GM06990 (cell line): ENCODE results near the gene KDM6A.
"Not testable (repeated sequence)": the region's sequence is repeated elsewhere in the genome, so short reads cannot be mapped to it uniquely, and the experiment has no call there.

Source experiments
- DNase-seq: peaks from one replicate; pipeline ENCODE4 v3.0.0-alpha.2; 2011; ENCODE audit not compliant: insufficient read length; ENCODE audit errors: extremely low read depth
- H3K27me3 ChIP-seq: replicated peaks from 2 replicates; pipeline ENCODE4 v1.6.0; 2011; ENCODE audit warnings: low read length; ENCODE audit not compliant: control insufficient read depth, insufficient read depth
- H3K36me3 ChIP-seq: 2 replicates; pipeline ENCODE4 v1.5.1; 2011; ENCODE audit warnings: low read length; ENCODE audit not compliant: control insufficient read depth, insufficient read depth
- H3K4me3 ChIP-seq: replicated peaks from 2 replicates; pipeline ENCODE4 v1.5.1; 2011; ENCODE audit warnings: low read depth, mild to moderate bottlenecking, control low read depth, low read length
- TF ChIP-seq, protein P1 (sequence below): IDR thresholded peaks from 2 replicates; pipeline ENCODE4 v1.5.1; 2011; ENCODE audit warnings: low read length, control low read depth, mild to moderate bottlenecking, inconsistent platforms; ENCODE audit not compliant: insufficient read depth, poor library complexity, severe bottlenecking

The KDM6A gene

DNA sequence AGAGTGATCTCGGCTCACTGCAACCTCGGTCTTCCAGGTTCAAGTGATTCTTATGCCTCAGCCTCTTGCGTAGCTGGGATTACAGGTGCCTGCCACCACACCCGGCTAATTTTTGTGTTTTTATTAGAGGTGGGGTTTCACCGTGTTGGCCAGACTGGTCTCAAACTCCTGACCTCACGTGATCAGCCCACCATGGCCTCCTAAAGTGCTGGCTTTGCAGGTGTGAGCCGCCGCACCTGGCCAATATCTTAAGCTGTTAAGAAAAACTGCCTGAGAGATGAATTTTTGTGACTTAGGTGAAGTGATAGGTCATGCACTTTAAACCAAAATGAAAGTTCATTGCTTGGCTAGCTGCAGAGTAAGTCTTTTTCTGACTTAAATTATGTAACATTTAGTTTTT is 5.8 kb downstream of the KDM6A start:
- Histone ChIP-seq H3K4me3 (no peak overlapping the region), H3K27me3 (no peaks in the 10 kb centered on the region), H3K36me3 (no peaks in the 10 kb centered on the region)
- DNase-seq, result no peak
- TF ChIP-seq, protein P1, sequence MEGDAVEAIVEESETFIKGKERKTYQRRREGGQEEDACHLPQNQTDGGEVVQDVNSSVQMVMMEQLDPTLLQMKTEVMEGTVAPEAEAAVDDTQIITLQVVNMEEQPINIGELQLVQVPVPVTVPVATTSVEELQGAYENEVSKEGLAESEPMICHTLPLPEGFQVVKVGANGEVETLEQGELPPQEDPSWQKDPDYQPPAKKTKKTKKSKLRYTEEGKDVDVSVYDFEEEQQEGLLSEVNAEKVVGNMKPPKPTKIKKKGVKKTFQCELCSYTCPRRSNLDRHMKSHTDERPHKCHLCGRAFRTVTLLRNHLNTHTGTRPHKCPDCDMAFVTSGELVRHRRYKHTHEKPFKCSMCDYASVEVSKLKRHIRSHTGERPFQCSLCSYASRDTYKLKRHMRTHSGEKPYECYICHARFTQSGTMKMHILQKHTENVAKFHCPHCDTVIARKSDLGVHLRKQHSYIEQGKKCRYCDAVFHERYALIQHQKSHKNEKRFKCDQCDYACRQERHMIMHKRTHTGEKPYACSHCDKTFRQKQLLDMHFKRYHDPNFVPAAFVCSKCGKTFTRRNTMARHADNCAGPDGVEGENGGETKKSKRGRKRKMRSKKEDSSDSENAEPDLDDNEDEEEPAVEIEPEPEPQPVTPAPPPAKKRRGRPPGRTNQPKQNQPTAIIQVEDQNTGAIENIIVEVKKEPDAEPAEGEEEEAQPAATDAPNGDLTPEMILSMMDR, result no peak

DNA sequence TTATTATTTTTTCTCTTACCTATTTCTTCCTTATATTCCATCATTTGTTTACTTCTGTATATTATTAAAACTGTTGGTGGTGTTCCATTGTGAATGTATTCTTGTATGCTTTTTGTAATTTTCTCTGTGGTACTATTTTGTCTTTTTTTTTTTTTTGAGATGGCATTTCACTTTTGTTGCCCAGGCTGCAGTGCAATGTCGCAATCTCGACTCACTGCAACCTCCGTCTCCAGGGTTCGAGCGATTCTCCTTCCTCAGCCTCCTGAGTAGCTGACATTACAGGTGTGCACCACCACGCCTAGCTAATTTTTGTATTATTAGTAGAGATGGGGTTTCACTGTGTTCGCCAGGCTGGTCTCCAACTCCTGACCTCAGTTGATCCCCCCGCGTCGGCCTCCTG is 8.6 kb downstream of the KDM6A start:
- TF ChIP-seq, protein P1, result no peak
- Histone ChIP-seq H3K4me3 (no peak overlapping the region), H3K27me3 (no peaks in the 10 kb centered on the region), H3K36me3 (no peaks in the 10 kb centered on the region)
- no peak for DNase-seq

DNA sequence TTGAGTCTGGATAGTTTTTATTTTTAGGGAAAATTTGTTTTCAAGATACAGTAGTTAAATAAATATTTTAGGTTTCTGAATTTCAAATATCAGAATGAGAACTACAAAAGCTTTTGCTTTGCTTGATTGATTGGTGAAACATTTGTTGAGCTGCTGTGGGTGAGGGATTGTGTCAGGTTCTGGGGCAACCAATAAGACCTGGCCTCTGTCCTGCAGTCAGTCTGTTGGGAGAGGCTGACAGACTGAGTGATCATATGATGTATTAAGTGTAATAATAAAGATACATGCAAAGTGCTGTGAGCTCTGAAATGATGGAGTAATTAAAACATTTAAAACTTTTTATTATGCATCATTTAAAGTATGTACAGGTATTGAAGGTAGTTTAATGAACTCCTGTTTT is 9.6 kb downstream of the KDM6A start:
- DNase-seq, result no peak
- no peaks in the 10 kb centered on the region for H3K36me3 ChIP-seq
- TF ChIP-seq, protein P1, result no peak
- no peaks in the 10 kb centered on the region for H3K27me3 ChIP-seq
- no peak overlapping the region for H3K4me3 ChIP-seq

DNA sequence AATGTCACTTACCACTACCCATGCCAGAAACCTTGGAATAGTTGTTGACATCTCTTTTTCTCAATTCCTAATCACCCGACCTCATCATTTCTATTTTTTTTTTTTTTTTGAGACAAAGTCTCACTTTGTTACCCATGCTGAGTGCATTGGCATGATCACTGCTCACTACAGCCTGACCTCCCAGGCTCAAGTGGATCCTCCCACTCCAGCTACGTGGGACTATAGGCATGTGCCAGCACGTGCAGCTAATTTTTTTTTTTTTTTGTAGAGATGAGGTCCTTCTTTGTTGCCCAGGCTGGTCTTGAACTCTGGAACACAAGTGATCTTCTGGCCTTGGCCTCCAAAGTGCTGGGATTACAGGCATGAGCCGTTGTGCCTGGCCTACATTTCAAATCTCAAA is 12.0 kb downstream of the KDM6A start:
- TF ChIP-seq, protein P1, result no peak
- no peaks in the 10 kb centered on the region for H3K36me3 ChIP-seq
- H3K27me3 ChIP-seq, result no peaks in the 10 kb centered on the region
- no peak overlapping the region for H3K4me3 ChIP-seq
- DNase-seq, result no peak

DNA sequence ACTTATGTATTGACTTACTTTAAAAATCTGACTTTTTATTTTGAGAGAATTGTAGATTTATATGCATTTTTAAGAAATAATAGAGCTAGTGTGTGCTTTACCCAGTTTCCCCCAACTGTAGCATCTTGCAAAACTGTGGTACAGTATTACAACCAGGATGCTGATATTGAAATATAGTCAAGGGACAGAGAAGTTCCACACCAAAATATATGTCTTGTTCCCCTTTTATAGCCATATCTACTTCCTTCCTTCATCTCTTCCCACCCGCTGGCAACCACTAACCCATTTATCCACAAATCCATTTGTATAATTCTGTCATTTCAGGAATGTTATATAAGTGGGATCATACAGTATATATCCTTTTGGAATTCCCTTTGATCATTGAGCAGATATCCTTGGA is 16.8 kb downstream of the KDM6A start:
- Histone ChIP-seq H3K27me3 (no peaks in the 10 kb centered on the region), H3K4me3 (no peak overlapping the region), H3K36me3 (no peaks in the 10 kb centered on the region)
- TF ChIP-seq, protein P1, result no peak
- no peak for DNase-seq

DNA sequence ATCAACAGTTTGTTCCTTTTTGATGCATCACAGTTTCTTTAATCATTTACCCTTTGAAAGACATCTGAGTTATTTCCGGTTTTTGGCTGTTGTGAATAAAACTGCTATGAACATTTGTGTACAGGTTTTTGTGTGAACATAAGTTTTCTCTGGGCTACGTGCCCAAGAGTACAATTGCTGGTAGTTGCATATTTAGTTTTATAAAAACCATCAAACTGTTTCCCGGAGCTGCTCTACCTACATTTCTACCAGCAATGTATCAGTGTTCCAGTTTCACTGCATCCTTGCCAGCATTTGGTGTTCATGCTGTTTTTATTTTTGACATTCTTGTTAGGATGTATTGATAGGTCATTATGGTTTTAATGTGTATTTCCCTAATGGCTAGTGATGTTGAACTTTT is 17.3 kb downstream of the KDM6A start:
- DNase-seq, result no peak
- TF ChIP-seq, protein P1, result no peak
- no peaks in the 10 kb centered on the region for H3K27me3 ChIP-seq
- no peaks in the 10 kb centered on the region for H3K36me3 ChIP-seq
- no peak overlapping the region for H3K4me3 ChIP-seq

DNA sequence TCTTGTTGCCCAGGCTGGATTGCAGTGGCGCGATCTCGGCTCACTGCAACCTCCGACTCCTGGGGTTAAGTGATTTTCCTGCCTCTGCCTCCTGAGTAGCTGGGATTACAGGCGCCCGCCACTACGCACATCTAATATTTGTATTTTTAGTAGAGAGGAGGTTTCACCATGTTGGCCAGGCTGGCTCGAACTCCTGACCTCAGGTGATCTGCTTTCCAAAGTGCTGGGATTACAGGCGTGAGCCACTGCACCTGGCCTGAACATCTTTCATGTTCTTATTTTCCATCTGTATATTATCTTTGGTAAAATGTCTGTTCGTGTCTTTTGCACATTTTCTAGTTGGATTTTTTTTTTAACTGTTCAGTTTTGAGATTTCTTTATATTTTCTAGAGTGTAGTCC is 17.7 kb downstream of the KDM6A start:
- not testable (repeated sequence) for H3K4me3 ChIP-seq, DNase-seq, H3K27me3 ChIP-seq, H3K36me3 ChIP-seq
